Lower leg skin (tissue), 3 donors: Measurements from ENCODE around the gene PEG3.

ENCODE experiments used
- CTCF ChIP-seq, 3 donors: fragments of 450-650 bp; IDR thresholded peaks; one replicate each; pipeline ENCODE4 v1.5.1; 2016; ENCODE audit warnings: antibody characterized with exemption in 3 of 3, mild to moderate bottlenecking in 3 of 3, moderate library complexity in 2 of 3
- POLR2A ChIP-seq, 2 donors: fragments of 450-650 bp; IDR thresholded peaks; one replicate each; pipeline ENCODE4 v1.6.1; 2016 to 2017; ENCODE audit warnings: antibody characterized with exemption in 2 of 2, mild to moderate bottlenecking in 1 of 2, moderate library complexity in 1 of 2

GRCh38 chr19:56814656-56815055, 25.9 kb downstream of the PEG3 start:
- TF ChIP-seq CTCF (IDR thresholded peaks at IDR 0.05) (no peak), POLR2A (IDR thresholded peaks at IDR 0.05) (no peak)
